H9 (cell line): Measurements from ENCODE around the gene TPCN2. TPM values are rescaled to one million over a fixed set of nuclear protein-coding genes. Genes with fewer than 3 reads are reported as not detected.

Experiments
- DNase-seq: peaks from one replicate; pipeline ENCODE4 v3.0.0-alpha.2; 2017
- H2AFZ ChIP-seq: one replicate; pipeline ENCODE4 v1.6.1; 2013; ENCODE audit warnings: mild to moderate bottlenecking, low read length, control low read depth, moderate library complexity
- H2AK5ac ChIP-seq: 2 replicates; pipeline ENCODE4 v1.6.1; 2013; ENCODE audit warnings: low read length, control low read depth, mixed read lengths; ENCODE audit not compliant: insufficient read length
- H2BK120ac ChIP-seq: one replicate; pipeline ENCODE4 v1.6.1; 2013; ENCODE audit warnings: low read depth, mild to moderate bottlenecking, low read length, control low read depth, inconsistent platforms; ENCODE audit not compliant: poor library complexity, severe bottlenecking
- H2BK12ac ChIP-seq: 2 replicates; pipeline ENCODE4 v1.6.1; 2013; ENCODE audit warnings: low read length, control low read depth, mixed read lengths, low read depth; ENCODE audit not compliant: insufficient read length
- H2BK15ac ChIP-seq: 2 replicates; pipeline ENCODE4 v1.6.1; 2013; ENCODE audit warnings: low read depth, low read length, control low read depth
- H2BK20ac ChIP-seq: one replicate; pipeline ENCODE4 v1.6.1; 2013; ENCODE audit warnings: low read depth, mild to moderate bottlenecking, low read length, control low read depth, inconsistent platforms; ENCODE audit not compliant: poor library complexity, severe bottlenecking
- H2BK5ac ChIP-seq: 2 replicates; pipeline ENCODE4 v1.6.1; 2013; ENCODE audit warnings: low read length, control low read depth, mixed read lengths; ENCODE audit not compliant: insufficient read length
- H3K14ac ChIP-seq: 2 replicates; pipeline ENCODE4 v1.6.1; 2013; ENCODE audit warnings: low read length, control low read depth; ENCODE audit not compliant: insufficient read depth
- H3K18ac ChIP-seq: 2 replicates; pipeline ENCODE4 v1.6.1; 2013; ENCODE audit warnings: low read depth, mild to moderate bottlenecking, mixed read lengths, low read length, control low read depth; ENCODE audit not compliant: insufficient read length
- H3K23ac ChIP-seq: 2 replicates; pipeline ENCODE4 v1.6.1; 2013; ENCODE audit warnings: low read length, control low read depth, mixed read lengths, low read depth; ENCODE audit not compliant: insufficient read length
- H3K23me2 ChIP-seq: 2 replicates; pipeline ENCODE4 v1.6.1; 2013; ENCODE audit warnings: low read depth, mild to moderate bottlenecking, mixed read lengths, low read length, control low read depth; ENCODE audit not compliant: insufficient read length, poor library complexity, severe bottlenecking
- H3K27ac ChIP-seq: 2 replicates; pipeline ENCODE4 v1.5.1; 2013; ENCODE audit warnings: low read length, control low read depth, mixed read lengths, low read depth; ENCODE audit not compliant: insufficient read length
- H3K27me3 ChIP-seq: 2 replicates; pipeline ENCODE4 v1.6.1; 2013; ENCODE audit warnings: low read length, control low read depth, inconsistent platforms; ENCODE audit not compliant: insufficient read depth
- H3K4ac ChIP-seq: 2 replicates; pipeline ENCODE4 v1.6.1; 2013; ENCODE audit warnings: low read depth, mild to moderate bottlenecking, control low read depth, inconsistent platforms, low read length, moderate library complexity
- H3K4me1 ChIP-seq: 2 replicates; pipeline ENCODE4 v1.6.1; 2013; ENCODE audit warnings: low read length, control low read depth, inconsistent platforms; ENCODE audit not compliant: insufficient read depth
- H3K4me2 ChIP-seq: 2 replicates; pipeline ENCODE4 v1.6.1; 2013; ENCODE audit warnings: low read length, control low read depth, mixed read lengths; ENCODE audit not compliant: insufficient read length, insufficient read depth
- H3K56ac ChIP-seq: 2 replicates; pipeline ENCODE4 v1.6.1; 2013; ENCODE audit warnings: low read depth, mild to moderate bottlenecking, mixed read lengths, low read length, control low read depth; ENCODE audit not compliant: insufficient read length
- H3K79me1 ChIP-seq: 2 replicates; pipeline ENCODE4 v1.6.1; 2013; ENCODE audit warnings: low read depth, mild to moderate bottlenecking, moderate library complexity, low read length, control low read depth, inconsistent platforms; ENCODE audit not compliant: insufficient read depth, poor library complexity, severe bottlenecking
- H3K79me2 ChIP-seq: 2 replicates; pipeline ENCODE4 v1.6.1; 2013; ENCODE audit warnings: low read length, control low read depth, inconsistent platforms; ENCODE audit not compliant: insufficient read depth
- H3K9ac ChIP-seq: 2 replicates; pipeline ENCODE4 v1.6.1; 2013; ENCODE audit warnings: low read length, control low read depth, mixed read lengths; ENCODE audit not compliant: insufficient read length; ENCODE audit errors: extremely low read depth
- H3K9me3 ChIP-seq: one replicate; pipeline ENCODE4 v1.6.1; 2013; ENCODE audit warnings: low read depth, low read length, inconsistent platforms; ENCODE audit not compliant: control insufficient read depth
- H3T11ph ChIP-seq: one replicate; pipeline ENCODE4 v1.6.1; 2013; ENCODE audit warnings: mild to moderate bottlenecking, low read length, control low read depth, inconsistent platforms
- H4K20me1 ChIP-seq: one replicate; pipeline ENCODE4 v1.6.1; 2013; ENCODE audit not compliant: control insufficient read depth, insufficient read length, insufficient read depth
- H4K5ac ChIP-seq: 2 replicates; pipeline ENCODE4 v1.6.1; 2013; ENCODE audit warnings: low read depth, mild to moderate bottlenecking, mixed read lengths, low read length, control low read depth; ENCODE audit not compliant: insufficient read length
- H4K8ac ChIP-seq: replicated peaks from 2 replicates; pipeline ENCODE4 v1.6.1; 2013; ENCODE audit warnings: low read length, control low read depth, mixed read lengths, low read depth; ENCODE audit not compliant: insufficient read length
- H4K91ac ChIP-seq: 2 replicates; pipeline ENCODE4 v1.6.1; 2013; ENCODE audit warnings: low read depth, mild to moderate bottlenecking, moderate library complexity, mixed read lengths, low read length, control low read depth; ENCODE audit not compliant: insufficient read length
- H3K27ac Mint-ChIP-seq, 3 experiments: 2 replicates in 2 of 3; 3 replicates in 1 of 3; pipeline ENCODE4 v1.8.0; 2020 to 2021; ENCODE audit warnings: mixed read lengths in 3 of 3, mild to moderate bottlenecking in 1 of 3, moderate library complexity in 1 of 3
- H3K27me3 Mint-ChIP-seq: 2 replicates; pipeline ENCODE4 v1.8.0; 2021; ENCODE audit warnings: low read depth, mild to moderate bottlenecking, moderate library complexity, mixed read lengths
- H3K36me3 Mint-ChIP-seq, 3 experiments: 2 replicates in 2 of 3; 3 replicates in 1 of 3; pipeline ENCODE4 v1.8.0; 2020 to 2021; ENCODE audit warnings: low read depth in 3 of 3, mixed read lengths in 3 of 3; ENCODE audit not compliant: insufficient read depth in 1 of 3
- H3K4me1 Mint-ChIP-seq, 2 experiments: 2 replicates each; pipeline ENCODE4 v1.8.0; 2020; ENCODE audit warnings: mixed read lengths in 2 of 2
- H3K4me3 Mint-ChIP-seq, 2 experiments: 2 replicates in 1 of 2; 3 replicates in 1 of 2; pipeline ENCODE4 v1.8.0; 2020 to 2021; ENCODE audit warnings: mild to moderate bottlenecking in 2 of 2, mixed read lengths in 2 of 2, moderate library complexity in 1 of 2
- H3K9me3 Mint-ChIP-seq, 2 experiments: 2 replicates in 1 of 2; 3 replicates in 1 of 2; pipeline ENCODE4 v1.8.0; 2020; ENCODE audit warnings: mild to moderate bottlenecking in 2 of 2, mixed read lengths in 2 of 2, moderate library complexity in 1 of 2
- CTCF ChIP-seq: fragments of 200-600 bp; sonication (generic); conservative IDR thresholded peaks from 3 replicates; pipeline ENCODE4 v1.8.0; 2021; ENCODE audit warnings: antibody characterized with exemption, mild to moderate bottlenecking
- WGBS: extraction: QIAGEN DNeasy Blood & Tissue Kit; methylation state at CpG from one replicate; pipeline ENCODE4 v1.1.7; 2013; ENCODE audit warnings: missing lambda C conversion rate, low lambda C conversion rate, mixed read lengths; ENCODE audit not compliant: insufficient read length; ENCODE audit errors: extremely low coverage; 5-methylcytosine and 5-hydroxymethylcytosine counted together
- total RNA-seq: library from RNA; stranded (reverse); gene quantifications from 2 replicates; pipeline ENCODE4 v1.2.1, GENCODE V29; 2021

TPCN2 gene
- total RNA-seq, 1 experiment from 2014 or later: 16.8 TPM

- no peak overlapping the region for H3K4ac ChIP-seq
- no peaks in the 10 kb centered on the region for H3K4me1 ChIP-seq
- H3K27ac ChIP-seq: no peak overlapping the region
- peaks cover 21% of the 10 kb centered on the region for H3K27me3 Mint-ChIP-seq
- no peak overlapping the region for H3K18ac ChIP-seq
- no peak overlapping the region for H2BK15ac ChIP-seq
- H4K91ac ChIP-seq: no peak overlapping the region
- no peak overlapping the region for H3K14ac ChIP-seq
- no peaks in the 10 kb centered on the region for H3K23me2 ChIP-seq
- no peak overlapping the region for H2BK5ac ChIP-seq
- no peak overlapping the region for H3K56ac ChIP-seq
- no peak overlapping the region for H3K4me2 ChIP-seq
- no peak for TF ChIP-seq CTCF
- H2BK12ac ChIP-seq: no peak overlapping the region
- H3K79me1 ChIP-seq: no peaks in the 10 kb centered on the region
- H2BK20ac ChIP-seq: no peak overlapping the region
- H4K8ac ChIP-seq: no peak overlapping the region
- DNase-seq: no peak
- no peak overlapping the region for H3K4me3 Mint-ChIP-seq
- H3K36me3 Mint-ChIP-seq: no peaks in the 10 kb centered on the region
- H3K23ac ChIP-seq: no peak overlapping the region
- no peak overlapping the region for H3T11ph ChIP-seq
- peaks cover 3 to 6% of the 10 kb centered on the region in 2 experiments; a peak in 3 of 4 replicates for H3K4me1 Mint-ChIP-seq
- no CpG with 5 or more reads among the region's 6 CpGs for WGBS
- H3K9me3 Mint-ChIP-seq: peaks cover 4 to 11% of the 10 kb centered on the region in 2 experiments; a peak in 2 of 5 replicates
- no peak overlapping the region for H2AK5ac ChIP-seq
- no peak overlapping the region for H2AFZ ChIP-seq
- H3K27me3 ChIP-seq: no peaks in the 10 kb centered on the region
- no peak overlapping the region for H4K5ac ChIP-seq
- no peaks in the 10 kb centered on the region for H3K9me3 ChIP-seq
- H2BK120ac ChIP-seq: no peak overlapping the region
- H3K27ac Mint-ChIP-seq: no peak overlapping the region
- H3K79me2 ChIP-seq: no peaks in the 10 kb centered on the region
- no peak overlapping the region for H3K9ac ChIP-seq
- no peaks in the 10 kb centered on the region for H4K20me1 ChIP-seq
Observed at GRCh38 chr11:69171476-69172240, 122.9 kb downstream of the TPCN2 start.
